Renal cortical epithelial cell (primary cell): ENCODE results near the gene PALS1. TPM values are rescaled to one million over a fixed set of nuclear protein-coding genes. Genes with fewer than 3 reads are reported as not detected.

Source experiments
- DNase-seq: peaks from one replicate; pipeline ENCODE4 v3.0.0-alpha.2; 2011; ENCODE audit warnings: low read depth
- total RNA-seq: library from RNA; depleted of rRNA; stranded (reverse); fragments of >200 nt; gene quantifications from 2 replicates; pipeline ENCODE4 v1.2.3, GENCODE V29; 2014

PALS1 gene
- total RNA-seq: 56.4 and 79.4 TPM in 2 replicates

DNA sequence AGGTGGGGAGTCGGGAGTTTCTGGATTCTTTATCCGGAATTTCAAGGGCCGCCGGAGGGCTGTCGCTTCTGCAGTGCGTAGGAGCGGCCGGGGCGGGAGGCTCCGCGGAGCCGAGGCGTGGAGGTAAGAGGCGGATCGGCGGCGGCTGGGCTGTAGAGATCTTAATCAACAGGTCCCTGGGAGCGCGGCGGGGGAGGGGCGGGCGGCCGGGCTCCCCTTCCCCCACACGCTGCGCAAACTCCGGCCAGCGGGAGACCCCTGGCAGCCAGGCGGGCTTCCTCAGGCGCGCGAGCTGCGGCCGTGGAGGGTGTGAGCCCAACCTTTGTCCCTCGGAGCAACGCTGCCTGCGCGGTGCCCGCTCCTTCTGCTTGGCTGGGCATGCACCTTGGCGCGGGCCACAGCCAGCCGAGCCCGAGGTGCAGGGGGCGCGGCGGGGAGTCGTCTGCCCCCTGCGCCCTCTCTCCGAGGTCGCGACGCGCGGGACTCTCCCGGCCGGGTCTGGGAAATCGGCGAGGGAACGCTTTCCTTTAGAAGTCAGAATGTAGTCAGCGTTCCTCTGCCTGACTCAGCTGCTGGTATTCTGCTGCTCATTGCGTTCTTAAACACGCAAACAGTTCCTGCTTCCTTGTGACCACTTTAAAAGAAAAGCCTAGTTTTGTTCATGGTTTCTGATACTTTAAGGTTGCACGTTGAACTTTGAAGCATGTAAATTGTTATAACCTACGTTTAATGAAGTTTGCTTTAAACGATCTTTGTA lies at the start of gene PALS1:
TSS of gene PALS1 (plus strand) at position 25 of the 757 bp plus-strand sequence. CDS start 37,736 bp downstream, outside the sequence.
- peak; percentile 82 for DNase-seq

DNA sequence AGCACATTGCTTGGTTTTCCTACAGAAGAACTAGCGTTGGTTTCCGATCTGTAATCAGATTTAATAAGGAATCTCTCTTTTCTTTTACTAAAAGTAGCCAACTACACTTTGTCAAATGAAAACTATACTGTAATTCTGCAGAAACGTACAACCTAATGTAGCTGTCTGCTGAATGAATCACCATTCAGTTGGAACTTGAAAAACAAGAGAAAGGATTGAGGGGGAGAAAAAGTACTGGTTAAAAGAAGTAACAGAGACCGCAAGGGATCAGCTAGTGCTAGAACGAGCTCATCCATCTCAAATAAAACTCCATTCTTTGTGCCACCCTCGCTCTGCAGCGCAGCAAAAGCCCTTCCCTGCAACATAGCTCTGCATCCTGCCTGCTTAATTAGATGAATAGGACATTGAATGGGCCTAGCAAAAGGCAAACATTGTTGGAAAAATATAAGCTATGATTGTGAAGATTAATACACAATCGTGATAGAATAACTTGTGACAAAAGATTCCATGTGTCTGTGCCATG lies 49.4 kb upstream of the PALS1 start:
- peak; percentile 24 for DNase-seq

- DNase-seq: no peak
These were observed 48.9 kb upstream of the PALS1 start for GRCh38 chr14:67192366-67192765.

DNA sequence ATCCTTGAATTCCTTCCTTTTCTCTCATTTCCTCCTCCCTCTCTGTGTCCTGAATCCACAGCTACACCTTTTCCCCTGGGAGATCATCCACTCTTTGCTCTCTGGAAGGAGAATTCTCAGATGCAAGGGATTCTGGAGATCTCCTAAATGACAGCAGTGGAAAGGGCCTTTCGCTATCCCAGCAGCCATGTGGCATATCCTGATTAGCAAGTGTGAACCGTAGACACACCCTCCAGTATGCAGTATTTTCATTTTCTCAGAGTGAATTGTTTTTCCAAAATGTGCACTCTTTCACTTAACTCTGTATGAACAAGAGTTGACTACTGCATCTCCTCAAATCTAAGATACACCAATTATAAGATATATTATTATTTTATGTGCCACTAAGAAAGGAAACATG lies 46.0 kb upstream of the PALS1 start:
- no peak for DNase-seq

GRCh38 chr14:67199016-67199415 lies 42.2 kb upstream of the PALS1 start:
- DNase-seq: no peak

DNA sequence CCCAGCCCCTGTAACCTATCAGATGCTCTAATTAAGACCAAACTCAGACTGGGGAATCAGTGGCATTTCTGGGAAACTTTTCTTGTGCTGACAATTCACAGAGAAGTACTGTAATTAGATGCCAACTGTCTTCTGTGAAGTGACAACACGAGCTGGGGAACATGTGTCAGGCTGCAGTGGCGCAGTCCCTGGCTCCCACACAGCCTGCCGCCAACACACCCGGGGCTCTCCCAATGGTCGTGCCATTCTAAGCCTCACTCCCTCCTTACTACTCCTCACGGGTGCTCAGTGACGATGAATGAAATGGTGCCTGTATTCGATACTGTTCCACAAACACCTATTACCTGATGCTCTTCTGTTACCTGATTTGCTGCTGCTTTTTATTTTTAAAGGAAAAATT lies 33.4 kb upstream of the PALS1 start:
- no peak for DNase-seq

DNA sequence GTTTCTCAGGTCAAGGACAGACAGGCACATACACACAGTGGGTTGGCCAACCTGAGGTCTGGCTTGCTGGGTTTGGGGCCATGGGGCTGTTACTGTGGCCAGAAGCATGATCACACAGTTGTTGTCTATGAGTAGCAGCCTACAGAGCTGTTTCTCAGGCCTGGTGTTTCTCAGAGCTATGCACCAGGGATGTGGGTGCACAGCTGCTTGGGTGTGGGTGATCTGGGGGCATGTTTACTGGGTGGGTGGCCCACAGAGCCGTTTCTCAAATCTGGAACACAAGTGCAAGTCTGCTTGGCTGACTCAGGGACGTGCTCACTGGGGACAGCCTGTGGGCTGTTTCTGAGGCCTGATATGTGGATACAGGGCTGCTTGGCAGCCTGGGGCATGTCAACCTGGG lies 23.1 kb upstream of the PALS1 start:
- DNase-seq: no peak

- DNase-seq: peak; percentile 69
These were observed 19.8 kb upstream of the PALS1 start for GRCh38 chr14:67221248-67221981.

- no peak for DNase-seq
These were observed 19.3 kb upstream of the PALS1 start for GRCh38 chr14:67221982-67222328.

DNA sequence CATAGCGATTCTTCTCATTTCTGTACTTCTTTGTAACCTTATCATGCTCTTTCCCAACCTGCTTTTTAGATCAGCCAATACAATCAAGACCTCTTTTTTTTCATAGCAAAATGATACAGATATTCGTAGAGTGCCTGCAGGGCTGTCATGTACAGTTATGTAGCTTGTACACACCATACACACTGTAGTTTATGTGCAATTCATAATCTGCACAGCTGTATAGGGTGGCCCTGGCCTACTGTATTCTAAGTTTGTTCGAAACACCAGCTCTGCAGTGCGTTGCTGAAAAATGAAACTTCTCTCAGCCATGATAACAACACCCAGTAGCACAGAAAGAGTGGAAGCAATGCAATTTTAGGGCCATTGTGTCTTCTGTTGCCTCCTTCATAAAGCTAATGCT lies 15.7 kb upstream of the PALS1 start:
- DNase-seq: no peak

DNA sequence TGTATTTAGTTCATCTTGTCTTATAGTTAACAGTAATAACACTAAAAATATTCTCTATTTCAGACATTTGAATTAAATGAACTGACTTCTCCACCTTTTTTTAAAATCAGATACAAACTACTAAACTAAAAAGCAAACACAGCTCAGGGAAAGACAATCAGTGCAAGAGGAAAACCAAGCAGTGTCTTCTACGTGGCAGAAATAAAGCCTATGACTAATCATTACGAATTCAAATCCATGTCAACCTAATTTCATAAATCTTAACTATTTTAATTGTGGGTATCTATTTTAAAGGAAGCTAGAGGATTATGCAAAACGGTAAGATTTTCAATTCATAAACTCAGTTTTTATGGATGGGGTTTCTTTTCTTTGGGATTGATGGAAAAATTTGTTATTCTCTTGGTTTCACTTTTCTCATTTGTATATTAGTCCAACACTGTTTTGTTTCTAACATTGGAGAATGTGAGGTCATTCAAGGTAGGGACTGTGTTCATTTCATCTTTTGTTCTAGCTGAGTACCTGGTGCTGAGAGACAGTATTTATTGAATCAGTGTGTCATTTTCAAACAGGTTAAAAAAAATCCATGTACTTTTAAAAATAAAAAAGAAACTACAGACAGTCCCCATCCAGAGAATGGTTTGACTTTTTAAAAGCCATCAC lies 12.8 kb upstream of the PALS1 start:
- no peak for DNase-seq

GRCh38 chr14:67232066-67232465 lies 9.2 kb upstream of the PALS1 start:
- DNase-seq: no peak

DNA sequence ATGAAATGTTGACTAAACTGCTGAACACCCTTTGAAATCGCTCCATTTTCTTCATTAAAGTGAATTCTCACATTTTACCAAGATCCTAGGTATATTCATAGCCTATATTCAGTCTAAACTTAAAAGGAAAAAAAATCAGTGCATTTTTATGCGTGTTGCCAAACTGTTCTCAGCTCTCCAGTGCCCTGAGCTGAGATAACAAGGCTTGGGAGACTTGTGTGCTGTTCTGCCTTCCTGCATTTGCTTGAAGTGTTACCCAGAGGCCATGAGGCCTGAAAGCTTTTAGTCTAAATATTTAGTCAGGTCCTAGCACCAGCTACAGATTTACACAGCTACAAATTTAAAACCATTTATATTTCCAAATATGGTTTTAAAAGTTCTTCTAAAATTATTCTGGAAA lies 8.6 kb upstream of the PALS1 start:
- no peak for DNase-seq

GRCh38 chr14:67237591-67237990 lies 3.6 kb upstream of the PALS1 start:
- DNase-seq: peak; percentile 40

DNA sequence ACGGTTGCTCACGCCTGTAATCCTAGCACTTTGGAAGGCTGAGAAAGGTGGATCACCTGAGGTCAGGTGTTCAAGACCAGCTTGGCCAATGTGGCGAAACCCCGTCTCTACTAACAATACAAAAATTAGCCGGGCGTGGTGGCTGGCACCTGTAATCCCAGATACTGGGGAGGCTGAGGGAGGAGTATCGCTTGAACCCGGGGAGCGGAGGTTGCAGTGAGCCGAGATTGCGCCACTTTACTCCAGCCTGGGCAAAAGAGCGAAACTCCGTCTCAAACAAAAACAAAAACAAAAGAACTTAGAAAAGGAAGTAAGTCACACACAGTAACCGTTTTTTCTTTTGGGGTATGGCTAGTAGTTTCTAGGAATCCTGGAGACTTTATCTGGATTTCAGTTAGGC lies 1.7 kb upstream of the PALS1 start:
- DNase-seq: no peak

DNA sequence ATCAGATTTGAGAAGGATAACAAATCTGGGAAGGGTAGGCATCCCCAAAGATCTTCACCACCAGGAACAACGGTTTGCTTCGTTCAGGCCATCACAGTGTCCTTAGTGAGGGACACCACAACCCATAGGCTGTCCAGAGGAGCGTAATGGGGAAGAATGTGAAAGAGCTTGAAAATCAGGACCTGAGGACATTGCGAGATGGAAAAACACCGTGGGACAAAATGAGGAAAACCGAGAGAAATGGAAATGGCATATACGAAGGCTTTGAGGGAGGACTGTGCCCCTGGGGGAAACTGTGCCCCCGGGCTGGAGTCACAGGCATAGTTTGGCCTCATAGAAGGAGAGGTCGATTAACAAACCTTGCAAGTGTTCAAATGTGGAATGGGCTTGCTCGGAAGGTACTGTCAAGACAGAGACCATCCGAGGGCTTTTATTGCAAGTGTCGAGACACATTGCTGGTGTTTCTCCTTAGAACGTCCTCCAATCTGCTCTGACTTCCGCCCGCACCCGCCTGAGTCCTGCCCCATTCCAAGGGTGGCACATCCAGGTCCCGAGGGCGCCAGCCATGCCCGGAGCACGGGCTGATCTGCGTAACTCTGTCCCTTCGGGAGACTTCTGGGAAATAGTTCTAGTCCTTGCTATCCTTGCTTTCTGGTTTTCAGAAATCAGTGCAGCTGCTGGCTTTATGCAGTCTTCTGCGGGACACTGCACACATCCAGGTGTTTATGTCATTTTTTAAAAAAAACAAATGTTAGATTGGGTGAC lies 885 bp upstream of the PALS1 start:
- peak; percentile 37 for DNase-seq

DNA sequence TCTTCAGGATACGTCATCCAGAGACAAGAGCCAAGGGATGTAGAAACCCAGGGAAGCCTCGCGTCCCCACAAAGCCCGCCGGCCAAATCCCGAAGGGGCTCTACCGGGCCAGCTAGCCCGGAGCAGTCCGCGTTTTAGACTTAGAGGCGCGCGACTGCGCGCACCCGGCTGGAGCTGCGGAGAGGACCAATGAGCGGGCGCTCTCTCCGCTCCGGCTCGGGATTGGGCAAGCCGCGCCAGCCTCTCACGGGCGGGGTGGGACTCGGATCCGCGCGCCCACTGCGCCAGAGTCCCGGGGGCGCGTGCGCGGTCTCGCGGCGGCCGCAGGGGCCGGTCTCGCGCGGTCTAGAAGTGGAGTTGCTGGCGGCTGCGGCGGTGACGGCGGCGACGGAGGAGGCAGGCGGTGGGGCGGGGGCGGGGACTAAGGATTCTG lies 241 bp upstream of the PALS1 start:
- peak; percentile 84 for DNase-seq

GRCh38 chr14:67242168-67242420 lies 859 bp downstream of the PALS1 start:
- no peak for DNase-seq

- no peak for DNase-seq
These were observed 3.9 kb downstream of the PALS1 start for GRCh38 chr14:67245104-67245503.

GRCh38 chr14:67251573-67252226 lies 10.5 kb downstream of the PALS1 start:
- no peak for DNase-seq

DNA sequence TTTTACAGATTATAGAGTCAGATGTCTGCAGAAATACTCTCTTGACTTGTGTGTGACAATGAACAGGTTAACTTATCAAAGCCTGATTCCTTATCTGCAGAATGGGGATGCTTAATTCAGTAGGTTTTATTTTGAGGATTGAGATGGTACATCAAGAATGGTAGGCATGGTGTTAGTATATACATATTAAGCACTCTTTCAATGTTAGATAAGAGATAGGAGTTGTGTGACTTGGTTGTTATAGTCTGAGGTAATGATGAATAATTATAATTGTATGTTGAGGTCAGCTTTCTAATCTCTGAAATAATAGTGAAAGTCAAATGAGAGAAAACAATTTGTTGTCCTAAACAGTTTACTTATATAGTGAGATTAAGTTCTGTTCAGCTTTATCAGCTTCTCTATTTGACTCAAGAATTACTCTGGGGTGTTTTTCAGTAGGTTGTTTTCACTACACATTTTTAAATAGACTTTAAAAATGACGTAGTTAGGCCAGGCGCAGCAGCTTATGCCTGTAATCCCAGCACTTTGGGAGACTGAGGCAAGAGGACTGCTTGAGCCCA lies 11.9 kb downstream of the PALS1 start:
- DNase-seq: no peak
